ENCODE measurements around the gene PLB1.

DNA sequence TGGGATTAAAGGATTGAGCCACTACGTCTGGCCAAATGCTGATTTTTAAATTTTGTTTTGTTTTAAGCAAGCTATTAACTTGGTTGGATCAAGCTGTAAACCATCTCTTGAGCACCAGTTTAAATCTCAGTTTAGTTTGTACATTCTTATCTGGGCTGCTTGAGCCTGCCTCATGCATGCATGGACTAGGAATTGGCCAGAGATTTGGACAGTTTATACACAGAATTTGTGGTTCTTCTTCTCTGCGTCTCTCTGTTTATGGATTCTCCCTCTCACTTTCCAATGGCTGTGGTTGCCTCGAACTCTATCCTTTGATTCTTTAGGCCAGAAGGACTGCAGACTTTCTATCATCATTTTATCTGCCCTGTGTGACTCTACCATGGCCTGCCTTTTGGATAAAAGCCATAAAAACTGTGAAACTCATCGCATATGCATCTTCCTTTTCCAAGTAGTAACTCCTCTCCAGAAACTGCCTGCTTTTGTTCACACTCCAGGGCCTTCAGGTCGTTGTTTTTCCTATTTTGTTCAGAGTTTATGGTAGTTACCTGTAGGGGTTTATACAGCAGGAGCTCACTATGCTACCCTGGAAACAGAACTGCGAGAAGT is 32.5 kb upstream of the PLB1 start:
- TF ChIP-seq, protein P1, sequence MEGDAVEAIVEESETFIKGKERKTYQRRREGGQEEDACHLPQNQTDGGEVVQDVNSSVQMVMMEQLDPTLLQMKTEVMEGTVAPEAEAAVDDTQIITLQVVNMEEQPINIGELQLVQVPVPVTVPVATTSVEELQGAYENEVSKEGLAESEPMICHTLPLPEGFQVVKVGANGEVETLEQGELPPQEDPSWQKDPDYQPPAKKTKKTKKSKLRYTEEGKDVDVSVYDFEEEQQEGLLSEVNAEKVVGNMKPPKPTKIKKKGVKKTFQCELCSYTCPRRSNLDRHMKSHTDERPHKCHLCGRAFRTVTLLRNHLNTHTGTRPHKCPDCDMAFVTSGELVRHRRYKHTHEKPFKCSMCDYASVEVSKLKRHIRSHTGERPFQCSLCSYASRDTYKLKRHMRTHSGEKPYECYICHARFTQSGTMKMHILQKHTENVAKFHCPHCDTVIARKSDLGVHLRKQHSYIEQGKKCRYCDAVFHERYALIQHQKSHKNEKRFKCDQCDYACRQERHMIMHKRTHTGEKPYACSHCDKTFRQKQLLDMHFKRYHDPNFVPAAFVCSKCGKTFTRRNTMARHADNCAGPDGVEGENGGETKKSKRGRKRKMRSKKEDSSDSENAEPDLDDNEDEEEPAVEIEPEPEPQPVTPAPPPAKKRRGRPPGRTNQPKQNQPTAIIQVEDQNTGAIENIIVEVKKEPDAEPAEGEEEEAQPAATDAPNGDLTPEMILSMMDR (conservative IDR thresholded peaks at IDR 0.05): no peak
- TF ChIP-seq ZFX (IDR thresholded peaks at IDR 0.05): no peak
